SKM-1 (cell line): ENCODE results near the gene NEURL2.

Experiments used
- DNase-seq: peaks from one replicate; lab custom pipeline; 2025; ENCODE audit not compliant: unreplicated experiment; lab: John Stamatoyannopoulos, UW

The NEURL2 gene

GRCh38 chr20:45848421-45848820 lies 42.6 kb downstream of the NEURL2 start:
- no peak for DNase-seq

GRCh38 chr20:45845452-45845851 lies 45.6 kb downstream of the NEURL2 start:
- no peak for DNase-seq

GRCh38 chr20:45843506-45843905 lies 47.5 kb downstream of the NEURL2 start:
- no peak for DNase-seq

- no peak for DNase-seq
Observed at GRCh38 chr20:45842169-45842812, 48.7 kb downstream of the NEURL2 start.

- no peak for DNase-seq
Observed at GRCh38 chr20:45841407-45842129, 49.4 kb downstream of the NEURL2 start.

GRCh38 chr20:45840700-45841198 lies 50.3 kb downstream of the NEURL2 start:
- DNase-seq, result no peak
